GM21515 (cell line): Measurements from ENCODE around the gene POU3F1.
"Not testable (repeated sequence)": the region's sequence is repeated elsewhere in the genome, so short reads cannot be mapped to it uniquely, and the experiment has no call there.

Source experiments
- ATAC-seq: cut with Tn5 transposase; IDR thresholded peaks from one replicate; pipeline ENCODE4 v1.9.1; 2021; ENCODE audit not compliant: unreplicated experiment

Gene POU3F1

GRCh38 chr1:38050397-38051078 is 3.9 kb upstream of the POU3F1 start:
- no peak for ATAC-seq

GRCh38 chr1:38047603-38048141 is 1.1 kb upstream of the POU3F1 start:
- ATAC-seq = no peak

GRCh38 chr1:38046884-38047602 is 450 bp upstream of the POU3F1 start:
- ATAC-seq = peak; percentile 59

DNA sequence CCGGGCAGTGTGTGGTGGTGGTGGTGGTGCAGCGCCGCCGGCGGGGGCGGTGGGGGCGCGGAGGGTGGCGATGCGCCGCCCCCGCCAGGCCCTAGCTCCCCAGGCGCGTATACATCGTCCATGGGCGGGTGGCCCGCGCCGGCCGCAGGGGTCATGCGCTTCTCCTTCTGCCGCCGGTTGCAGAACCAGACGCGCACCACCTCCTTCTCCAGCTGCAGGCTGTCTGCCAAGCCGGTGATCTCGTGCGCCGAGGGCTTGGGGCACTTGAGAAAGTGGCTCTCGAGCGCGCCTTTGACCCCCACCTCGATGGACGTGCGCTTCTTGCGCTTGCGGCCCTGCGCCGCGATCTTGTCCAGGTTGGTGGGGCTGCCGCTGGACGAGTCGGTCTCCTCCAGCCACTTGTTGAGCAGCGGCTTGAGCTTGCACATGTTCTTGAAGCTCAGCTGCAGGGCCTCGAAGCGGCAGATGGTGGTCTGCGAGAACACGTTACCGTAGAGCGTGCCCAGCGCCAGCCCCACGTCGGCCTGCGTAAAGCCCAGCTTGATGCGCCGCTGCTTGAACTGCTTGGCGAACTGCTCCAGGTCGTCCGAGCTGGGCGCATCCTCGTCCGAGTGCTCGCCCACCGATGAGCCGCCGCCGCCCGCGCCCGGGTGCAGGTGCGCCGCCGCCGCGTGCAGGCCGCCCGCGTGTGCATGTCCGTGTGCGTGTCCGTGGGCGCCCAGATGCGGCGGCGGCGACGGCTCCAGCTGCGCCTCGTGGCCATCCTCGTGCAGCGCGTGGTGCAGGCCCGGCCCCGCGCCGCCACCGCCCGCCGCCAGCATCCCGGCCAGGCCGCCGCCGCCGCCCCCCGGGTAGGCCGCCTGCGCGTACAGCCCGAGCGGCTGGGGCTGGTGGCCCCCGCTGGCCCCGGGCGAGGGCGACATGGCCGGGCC is 926 bp downstream of the POU3F1 start:
- no peak for ATAC-seq

DNA sequence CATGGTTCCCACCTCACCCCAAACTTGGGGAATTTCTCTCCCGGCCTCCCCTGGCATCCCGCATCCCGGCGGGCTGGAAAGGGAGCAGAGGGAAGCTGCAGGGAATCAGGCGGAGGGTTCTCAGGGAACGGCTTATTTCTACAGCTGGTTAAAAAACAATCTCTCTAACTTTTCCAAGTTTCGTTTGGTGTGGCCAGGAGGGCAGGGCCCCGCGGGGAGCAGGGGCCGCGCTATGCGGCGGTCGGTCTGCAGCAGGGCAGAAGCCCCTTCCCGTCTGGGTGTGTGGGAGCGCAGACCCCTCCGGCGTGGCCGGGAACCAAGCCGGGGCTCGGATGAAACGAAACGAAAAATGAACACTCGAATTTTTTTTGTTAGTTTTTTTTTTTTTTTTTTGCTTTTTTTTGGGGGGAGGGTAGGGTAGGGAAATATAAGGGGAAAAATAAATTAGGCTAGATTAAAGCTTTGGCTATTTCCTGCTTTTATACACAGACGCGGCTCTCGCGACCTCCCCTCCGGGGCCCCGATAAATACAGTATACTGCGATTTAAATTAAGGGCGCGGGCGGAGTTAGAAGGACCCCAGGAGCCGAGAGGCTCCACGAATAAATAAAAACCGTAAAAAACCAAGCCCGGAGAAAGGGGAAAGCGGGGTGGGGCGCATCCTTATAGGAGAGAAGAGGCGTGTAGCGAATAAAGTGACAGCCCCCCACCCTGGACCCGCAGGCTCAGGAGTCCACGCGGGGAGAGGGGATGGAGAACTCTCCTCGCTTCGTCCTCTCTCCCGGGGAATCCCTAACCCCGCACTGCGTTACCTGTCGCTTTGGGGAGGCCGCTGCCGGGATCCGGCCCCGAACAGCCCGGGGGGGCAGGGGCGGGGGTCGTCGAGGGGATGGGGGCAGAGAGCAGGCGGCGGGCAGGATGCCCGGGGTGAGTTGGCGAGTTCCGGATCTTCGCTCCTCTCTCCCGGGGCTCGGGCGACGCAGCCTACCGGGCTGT is 2.1 kb downstream of the POU3F1 start:
- no peak for ATAC-seq

- no peak for ATAC-seq
Observed at GRCh38 chr1:38043036-38043747, 3.4 kb downstream of the POU3F1 start.

DNA sequence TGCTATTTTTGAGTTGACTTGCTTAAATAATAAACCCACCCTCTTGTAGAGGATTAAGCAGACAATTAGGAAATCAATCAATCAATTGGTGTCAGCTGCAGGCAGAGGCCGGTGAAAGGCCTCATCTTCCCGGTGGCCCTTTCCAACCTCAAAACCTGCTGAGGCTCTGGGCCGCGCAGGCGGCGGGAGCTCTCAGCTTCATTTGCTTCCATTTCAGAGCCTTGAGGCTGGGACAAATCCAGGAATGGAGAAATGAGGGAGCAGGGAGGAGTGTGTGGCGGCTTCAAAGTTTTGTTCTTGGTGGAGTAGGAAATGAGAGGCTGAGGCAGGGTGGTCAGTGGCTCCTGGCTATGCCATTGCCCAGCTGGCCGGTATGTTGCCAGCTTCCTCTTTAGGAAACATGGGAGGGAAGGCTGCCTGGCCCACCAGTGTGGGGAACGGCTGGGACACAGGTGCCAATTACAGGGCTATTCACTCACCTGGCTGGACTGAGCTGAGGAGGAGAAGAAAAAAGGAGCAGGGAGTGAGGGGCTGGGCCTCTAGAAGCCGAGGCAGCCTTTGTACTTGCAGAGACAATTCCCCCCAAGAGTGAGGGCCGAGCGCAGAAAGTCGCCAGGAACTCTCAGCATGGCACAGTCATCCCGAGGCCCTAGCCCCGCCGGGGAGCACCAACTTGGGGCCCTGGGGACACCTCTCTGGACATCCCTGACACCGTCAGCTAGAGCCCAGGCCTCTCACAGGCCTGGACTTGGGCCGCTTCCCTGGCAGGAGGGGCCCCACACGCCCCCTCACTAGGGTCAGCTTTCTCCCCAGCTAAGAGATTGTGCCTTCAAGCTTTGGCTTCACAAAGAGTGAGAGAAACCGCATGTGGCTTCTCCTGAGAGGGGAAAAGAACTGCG is 4.4 kb downstream of the POU3F1 start:
- ATAC-seq = no peak

- ATAC-seq = no peak
Observed at GRCh38 chr1:38039331-38040088, 7.1 kb downstream of the POU3F1 start.

DNA sequence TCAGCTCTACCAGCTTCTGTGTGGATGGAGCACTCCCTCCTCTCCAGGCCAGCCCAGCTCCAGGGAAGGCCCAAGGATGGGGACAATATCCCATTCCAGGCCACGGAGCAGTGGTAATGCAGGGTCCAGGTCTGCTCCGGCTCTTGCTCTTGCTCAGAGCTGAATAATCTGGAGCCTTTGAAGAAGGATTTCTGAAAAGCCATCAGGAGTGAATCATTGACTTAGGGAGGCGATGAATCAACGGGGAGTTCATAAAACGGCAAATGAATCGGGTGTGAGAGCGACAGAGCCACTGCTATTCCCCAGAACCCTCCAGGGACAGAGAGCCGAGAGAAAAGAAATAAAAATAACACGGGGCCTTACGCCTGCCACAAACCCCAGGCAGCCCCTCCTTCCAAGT is 7.7 kb downstream of the POU3F1 start:
- ATAC-seq = no peak

GRCh38 chr1:38037221-38037939 is 9.2 kb downstream of the POU3F1 start:
- ATAC-seq = no peak

DNA sequence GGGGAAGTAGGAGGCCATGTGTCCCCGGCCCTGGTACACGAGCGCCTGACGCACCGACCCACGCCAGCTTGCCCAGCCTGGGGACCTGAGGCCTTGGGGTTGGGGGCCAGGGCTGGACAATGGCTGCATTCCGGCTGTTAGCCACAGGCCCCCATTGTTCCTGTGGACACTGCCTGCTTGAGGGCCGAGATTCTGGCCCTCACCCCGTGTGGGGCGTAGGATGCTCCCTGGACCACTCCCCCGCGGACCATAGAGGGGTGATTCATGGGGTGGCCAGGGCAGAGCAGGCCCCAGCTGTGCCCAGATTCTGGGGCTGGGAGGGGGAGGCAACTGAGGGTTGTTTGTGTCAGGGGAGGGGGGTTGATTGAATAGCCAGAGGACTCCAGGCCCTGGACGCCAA is 11.7 kb downstream of the POU3F1 start:
- no peak for ATAC-seq

GRCh38 chr1:38032992-38033391 is 13.6 kb downstream of the POU3F1 start:
- not testable (repeated sequence) for ATAC-seq

DNA sequence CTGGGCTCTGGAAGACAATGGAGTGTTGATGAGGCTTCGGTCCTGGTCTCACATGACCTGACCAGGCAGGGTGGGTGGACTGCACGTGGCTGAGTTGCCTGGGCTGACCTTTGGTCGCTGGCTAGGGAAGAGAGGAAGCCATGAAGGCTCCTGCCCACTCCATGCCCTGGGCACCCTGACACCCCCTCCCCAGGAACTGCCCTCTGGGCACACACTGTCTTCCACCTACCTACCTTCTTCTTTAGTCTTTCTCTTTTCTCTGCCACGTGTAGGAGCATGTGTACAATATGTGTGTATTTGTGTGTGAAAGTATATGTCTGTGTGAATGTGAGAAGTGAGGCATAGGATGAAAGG is 15.1 kb downstream of the POU3F1 start:
- no peak for ATAC-seq

DNA sequence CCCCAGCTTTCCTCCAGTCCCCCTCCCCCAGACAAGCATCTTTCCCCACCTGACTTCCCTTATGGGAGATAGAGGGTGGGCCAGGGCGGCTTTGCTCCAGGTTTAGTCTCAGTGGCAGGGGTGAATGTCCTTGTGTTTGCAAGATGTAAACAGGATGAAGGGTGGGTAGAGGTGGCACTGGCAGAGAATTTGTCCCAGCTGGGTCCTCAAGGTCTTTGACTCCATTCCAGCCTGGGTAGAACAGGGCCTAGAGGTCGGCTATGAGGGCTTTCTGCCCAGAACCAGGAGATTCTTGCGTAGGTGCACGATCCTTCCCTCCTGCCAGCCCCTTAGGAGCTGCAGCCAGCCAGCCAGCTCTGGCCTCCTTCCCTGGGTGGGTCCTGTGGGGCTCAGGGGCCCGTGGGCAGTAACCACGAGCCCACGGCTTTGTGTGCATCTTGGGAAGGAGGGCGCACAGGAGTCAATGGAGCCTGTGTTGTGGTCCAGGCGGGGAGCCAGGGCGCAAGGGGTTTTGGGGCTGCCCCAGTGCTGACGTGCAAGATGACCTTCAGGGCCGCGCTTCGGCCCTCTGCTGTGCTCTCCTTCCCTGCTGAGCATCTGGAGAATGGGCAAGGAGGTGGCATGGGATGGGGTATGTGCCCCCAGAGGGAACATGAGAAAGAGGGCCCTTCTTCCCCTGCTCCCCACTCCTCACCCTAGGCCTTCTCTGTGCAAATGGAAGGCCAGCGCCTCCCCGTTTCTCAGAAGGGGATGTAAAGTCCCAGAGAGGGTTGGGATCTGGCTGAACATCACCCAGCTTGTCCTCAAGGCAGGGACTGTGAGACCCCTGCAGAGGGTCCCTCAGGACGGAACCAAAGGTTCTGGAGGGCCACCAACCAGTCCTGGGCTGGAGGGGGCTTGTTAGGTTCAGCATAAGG is 15.7 kb downstream of the POU3F1 start:
- no peak for ATAC-seq

DNA sequence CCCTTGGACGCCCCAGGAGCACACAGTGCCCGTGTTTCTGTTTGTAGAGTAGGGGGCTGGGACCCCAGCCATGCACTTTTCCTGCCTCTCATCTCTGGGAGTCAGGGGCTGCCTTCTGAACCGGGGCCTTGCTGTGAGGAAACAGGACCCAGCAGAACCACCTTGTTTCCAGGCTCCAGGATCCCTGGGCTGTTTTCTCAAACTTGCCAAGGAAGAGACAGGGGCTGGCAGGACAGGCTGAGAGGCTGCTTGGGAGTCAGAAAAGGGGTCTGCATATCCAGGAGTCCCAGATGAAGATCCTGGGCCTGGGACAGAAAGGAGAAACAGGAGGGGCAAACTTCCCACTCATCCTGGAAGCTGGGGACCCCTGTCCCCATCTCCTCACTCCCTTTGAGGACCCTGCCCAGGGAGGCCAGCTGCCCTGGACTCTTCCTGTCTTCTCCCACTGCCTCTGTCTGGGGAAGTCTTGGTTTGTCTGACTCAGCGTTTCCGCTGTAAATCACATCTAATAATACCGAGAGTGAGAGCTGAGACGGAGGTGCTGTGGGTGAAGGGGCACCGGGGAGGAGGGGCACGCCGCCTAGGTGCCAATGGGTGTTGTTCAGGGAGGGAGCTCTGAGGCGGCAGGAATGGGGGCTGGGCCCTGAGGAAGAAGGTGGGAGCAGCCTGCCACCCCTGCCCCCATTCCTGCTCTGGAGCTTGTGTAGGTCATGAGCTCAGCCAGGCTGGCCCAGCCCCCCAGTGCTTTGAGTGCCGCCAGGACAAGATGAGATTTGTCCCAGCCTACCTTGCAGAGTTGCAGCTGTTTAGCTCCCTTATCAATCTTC is 16.7 kb downstream of the POU3F1 start:
- ATAC-seq = no peak
